Lower leg skin (tissue), 3 donors: ENCODE data around the gene TRIM63.

Source experiments
- POLR2A ChIP-seq, 2 donors: fragments of 450-650 bp; IDR thresholded peaks; one replicate each; pipeline ENCODE4 v1.6.1; 2016 to 2017; ENCODE audit warnings: antibody characterized with exemption in 2 of 2, mild to moderate bottlenecking in 1 of 2, moderate library complexity in 1 of 2
- TF ChIP-seq, protein P1 (sequence below), 3 donors: fragments of 450-650 bp; IDR thresholded peaks; one replicate each; pipeline ENCODE4 v1.5.1; 2016; ENCODE audit warnings: antibody characterized with exemption in 3 of 3, mild to moderate bottlenecking in 3 of 3, moderate library complexity in 2 of 3

DNA sequence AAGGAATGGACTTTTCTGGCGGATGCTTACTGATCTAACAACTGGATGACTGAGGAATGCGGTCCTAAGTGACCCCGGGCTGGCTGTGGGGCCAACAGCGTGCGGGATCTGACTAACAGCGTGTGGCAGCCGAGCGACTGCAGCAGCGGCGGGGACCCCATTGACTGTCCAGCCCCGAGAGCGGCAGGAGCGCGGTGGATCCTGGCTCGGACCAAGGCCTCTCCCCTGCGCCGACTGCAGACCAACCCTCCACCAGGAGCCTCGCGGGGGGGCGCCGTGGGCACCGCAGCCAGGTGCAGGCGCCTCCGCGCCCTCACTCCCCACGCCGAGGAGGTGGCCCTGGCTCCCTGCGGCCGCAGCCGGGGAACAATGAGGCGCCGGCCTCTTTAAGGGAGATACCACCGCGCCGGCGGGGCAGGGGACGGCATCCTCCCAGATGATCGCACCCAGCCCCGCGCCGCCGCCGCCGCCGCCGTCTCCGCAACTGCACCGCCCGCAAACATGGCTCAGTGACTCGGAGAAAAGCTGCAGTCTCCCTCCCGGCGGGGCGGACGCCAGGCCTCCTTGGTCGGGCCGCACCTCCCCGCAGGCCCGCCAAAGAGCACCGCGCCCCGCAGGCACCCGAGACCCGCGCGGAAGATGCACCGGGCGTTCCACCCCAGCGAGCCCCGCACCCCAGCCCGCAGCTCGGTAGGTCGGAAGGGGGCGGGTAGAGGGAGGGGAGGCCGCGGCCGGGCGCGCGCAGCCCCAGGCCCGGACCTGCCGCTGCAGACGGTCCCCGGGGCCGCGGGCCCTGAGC, 43.5 kb upstream of the TRIM63 start:
- TF ChIP-seq, protein P1, sequence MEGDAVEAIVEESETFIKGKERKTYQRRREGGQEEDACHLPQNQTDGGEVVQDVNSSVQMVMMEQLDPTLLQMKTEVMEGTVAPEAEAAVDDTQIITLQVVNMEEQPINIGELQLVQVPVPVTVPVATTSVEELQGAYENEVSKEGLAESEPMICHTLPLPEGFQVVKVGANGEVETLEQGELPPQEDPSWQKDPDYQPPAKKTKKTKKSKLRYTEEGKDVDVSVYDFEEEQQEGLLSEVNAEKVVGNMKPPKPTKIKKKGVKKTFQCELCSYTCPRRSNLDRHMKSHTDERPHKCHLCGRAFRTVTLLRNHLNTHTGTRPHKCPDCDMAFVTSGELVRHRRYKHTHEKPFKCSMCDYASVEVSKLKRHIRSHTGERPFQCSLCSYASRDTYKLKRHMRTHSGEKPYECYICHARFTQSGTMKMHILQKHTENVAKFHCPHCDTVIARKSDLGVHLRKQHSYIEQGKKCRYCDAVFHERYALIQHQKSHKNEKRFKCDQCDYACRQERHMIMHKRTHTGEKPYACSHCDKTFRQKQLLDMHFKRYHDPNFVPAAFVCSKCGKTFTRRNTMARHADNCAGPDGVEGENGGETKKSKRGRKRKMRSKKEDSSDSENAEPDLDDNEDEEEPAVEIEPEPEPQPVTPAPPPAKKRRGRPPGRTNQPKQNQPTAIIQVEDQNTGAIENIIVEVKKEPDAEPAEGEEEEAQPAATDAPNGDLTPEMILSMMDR (IDR thresholded peaks at IDR 0.05), result no peak
- no peak for TF ChIP-seq POLR2A (IDR thresholded peaks at IDR 0.05)
